M059J (cell line): ENCODE results near the gene CACNB1. TPM values are rescaled to one million over a fixed set of nuclear protein-coding genes. Genes with fewer than 3 reads are reported as not detected.
"Not testable (repeated sequence)": the region's sequence is repeated elsewhere in the genome, so short reads cannot be mapped to it uniquely, and the experiment has no call there.

ENCODE experiments used
- DNase-seq: peaks from one replicate; pipeline ENCODE4 v3.0.0-alpha.2; 2012; ENCODE audit warnings: low read depth
- total RNA-seq: library from RNA; depleted of rRNA; stranded (reverse); fragments of >200 nt; shearing (Covaris generic); gene quantifications from 2 replicates; pipeline ENCODE4 v1.2.3, GENCODE V29; 2014

Gene CACNB1
- total RNA-seq, 1 experiment from 2014 or later: 1.2 TPM

DNA sequence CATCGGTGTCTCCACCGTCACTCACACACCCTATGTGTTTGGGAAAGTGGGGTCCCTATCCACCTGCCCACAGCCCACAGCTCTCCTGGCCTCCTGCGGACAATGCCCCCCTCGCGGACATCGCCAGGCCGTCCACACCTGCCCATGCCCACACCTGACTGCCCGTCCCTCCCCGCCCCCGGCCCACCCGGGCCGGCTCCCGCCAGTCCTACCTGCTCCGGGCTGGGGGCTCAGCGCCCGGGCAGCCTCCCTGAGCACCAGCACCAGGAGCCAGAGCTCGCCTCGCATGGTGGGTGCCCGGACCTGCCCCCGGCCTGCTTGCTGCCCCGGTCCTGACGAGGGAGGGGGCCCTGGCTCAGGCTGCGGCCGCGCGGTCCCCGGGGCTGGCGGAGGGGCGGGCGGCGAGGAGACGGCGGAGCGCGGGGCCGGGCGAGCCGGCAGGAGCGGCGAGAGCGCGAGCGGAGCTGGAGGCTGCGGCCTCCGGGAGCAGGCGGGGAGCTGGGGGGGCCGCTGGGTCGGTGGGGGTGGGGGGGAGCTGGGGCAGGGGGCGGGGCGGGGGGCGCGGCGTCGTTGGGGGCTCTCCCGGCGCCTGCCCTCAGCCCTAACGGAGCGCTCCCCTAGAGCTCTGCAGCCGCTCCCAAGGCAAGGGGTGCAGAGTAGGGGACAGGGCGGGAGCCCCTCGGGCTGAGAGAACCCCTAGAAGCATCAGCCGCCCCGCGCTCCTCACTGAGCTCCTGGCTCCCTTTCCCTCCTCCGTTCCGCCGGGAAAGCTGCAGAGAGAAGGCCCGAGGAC is 46.1 kb downstream of the CACNB1 start, which contains the start of gene PLXDC1:
Gene PLXDC1 (minus strand): TSS at position 488 of the 793 bp plus-strand sequence. CDS start 200 bp downstream, at position 288.
- no peak for DNase-seq

DNA sequence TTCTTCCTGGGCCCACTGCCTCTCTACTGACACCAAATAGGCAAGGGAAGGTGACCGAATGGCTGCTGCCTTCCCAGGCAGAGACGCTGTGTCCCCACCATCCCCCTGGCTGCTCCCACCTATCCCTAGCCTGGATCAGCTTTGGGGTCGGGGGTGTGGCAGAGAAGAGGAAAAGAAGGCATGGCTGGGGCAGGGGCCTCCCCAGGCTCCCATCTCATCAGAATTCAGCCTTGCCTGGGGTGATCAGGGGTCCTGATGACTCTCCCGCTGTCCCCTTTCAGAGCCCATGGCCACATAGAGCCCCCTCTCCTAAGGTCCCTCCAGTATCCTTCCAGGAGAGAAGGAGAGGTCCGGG is 46.7 kb downstream of the CACNB1 start:
- no peak for DNase-seq

DNA sequence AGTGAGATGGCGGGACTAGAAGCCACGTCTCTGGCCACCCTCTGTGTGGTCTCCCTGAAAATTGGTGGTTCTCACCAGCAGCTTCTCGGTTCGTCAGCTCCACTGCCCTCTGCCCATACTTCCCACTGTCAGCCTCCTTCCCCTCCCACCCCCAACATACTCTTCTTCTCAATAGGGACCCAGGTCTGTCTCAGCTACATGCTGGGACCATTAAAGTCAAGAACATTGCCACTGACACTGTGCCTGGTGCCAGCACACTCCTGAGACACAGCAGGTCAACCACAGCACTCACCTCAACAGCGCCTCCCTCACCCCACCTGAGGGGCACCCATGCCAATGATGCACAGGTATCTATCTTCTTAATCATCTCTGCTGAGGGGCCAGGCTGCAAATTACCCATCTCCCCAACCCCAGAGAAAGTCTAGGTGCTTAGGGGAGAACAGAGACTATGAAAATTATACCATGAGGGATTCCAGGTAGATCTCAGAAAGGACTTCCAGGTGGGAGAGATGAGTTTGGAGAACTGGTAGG is 47.3 kb downstream of the CACNB1 start:
- DNase-seq: no peak

DNA sequence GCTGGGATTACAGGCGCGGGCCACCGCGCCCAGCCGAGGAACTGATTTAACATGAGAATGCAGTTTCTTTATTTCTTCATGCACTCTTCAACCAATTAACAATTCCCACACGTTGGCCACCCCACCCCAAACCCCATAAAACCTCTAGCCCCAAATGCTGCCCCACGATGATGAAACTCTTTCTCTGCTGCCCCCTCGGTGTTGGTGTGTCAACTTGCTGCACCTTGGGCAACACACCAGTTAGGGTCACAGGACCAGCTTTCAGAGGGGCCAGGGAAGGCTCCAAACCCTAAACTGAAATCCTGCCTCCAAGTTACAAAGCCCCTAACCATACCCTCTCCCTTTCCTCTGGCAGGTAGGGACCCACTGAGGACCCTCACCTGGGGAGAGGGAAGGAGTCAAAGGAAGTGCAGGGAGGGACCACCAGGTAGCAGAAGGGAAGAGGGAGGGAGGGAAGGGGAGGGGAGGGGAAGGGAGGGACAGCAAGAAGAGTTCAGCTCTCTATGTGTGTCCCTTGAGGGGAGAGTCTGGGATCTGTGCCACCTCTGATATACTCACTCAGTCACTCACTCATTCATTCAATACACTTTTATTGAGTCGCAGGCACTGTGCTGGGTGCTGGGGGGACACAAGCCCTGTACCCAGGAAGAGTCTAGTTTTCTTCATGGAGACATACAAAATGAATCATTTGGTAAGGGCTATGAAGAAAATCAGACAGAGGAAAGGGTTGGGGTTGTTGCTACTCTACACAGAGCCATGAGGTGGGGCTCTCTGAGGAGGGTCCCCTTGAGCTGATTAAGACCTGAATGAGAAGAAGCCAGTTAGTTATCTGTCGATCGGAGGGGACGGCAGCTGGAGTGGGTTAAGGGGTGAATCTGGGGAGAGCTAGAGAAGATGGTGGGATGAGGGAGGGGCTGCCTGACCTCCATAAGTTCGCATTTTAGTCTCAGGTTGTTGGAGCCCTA is 50.0 kb downstream of the CACNB1 start:
- no peak for DNase-seq

DNA sequence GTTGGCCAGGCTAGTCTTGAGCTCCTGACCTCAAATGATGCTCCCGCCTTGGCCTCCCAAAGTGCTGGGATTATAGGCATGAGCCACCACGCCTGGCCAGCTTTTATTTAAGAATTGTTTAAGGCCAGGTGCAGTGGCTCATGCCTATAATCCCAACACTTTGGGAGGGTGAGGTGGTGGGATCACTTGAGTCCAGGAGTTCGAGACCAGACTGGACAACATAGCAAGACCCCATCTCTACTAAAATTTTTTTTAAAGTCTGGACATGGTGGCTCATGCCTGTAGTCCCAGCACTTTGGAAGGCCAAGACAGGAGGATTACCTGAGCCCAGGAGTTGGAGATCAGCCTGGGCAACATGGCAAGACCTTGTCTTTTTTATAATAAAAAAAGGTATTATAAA is 51.2 kb downstream of the CACNB1 start:
- no peak for DNase-seq

DNA sequence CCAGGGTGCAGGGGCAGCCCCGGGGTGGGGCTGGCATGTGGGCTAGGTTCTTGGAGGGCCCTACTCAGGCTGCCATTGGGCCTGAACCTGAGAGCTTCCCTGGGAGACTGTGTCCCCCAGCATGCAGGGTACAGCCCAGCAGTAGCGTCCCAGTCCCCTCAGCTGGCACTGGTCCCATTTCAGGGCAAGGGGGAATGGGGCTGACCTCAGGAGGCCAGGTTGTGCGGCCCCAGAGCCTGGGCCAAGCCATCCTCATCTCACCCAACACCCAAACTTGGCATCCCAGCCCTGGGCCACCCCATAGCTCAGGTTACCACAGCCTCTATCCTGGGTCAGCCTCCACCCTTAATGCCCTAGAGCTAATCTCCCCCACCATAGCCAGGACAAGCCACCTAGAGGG is 52.3 kb downstream of the CACNB1 start:
- DNase-seq: no peak

DNA sequence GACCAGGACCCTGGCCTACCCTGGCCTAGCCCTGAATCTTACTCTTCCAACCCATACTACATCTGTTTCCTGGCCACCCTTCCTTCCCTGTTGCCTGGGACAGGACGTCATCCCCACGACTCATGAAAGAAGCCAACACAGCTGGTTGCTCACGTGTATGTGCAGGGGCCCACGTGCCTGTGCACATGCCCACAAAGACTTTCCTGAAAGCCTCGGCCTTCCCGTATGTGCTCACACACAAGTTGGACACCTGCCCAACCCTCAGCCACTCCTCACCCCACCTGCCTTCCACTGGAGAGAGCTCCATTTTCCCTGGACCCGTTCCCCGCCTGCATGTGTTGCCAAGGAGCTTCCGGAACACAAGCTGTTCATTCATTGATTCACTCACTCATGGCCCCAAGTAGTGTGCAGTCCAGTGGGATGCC is 53.0 kb downstream of the CACNB1 start:
- peak; percentile 89 for DNase-seq

DNA sequence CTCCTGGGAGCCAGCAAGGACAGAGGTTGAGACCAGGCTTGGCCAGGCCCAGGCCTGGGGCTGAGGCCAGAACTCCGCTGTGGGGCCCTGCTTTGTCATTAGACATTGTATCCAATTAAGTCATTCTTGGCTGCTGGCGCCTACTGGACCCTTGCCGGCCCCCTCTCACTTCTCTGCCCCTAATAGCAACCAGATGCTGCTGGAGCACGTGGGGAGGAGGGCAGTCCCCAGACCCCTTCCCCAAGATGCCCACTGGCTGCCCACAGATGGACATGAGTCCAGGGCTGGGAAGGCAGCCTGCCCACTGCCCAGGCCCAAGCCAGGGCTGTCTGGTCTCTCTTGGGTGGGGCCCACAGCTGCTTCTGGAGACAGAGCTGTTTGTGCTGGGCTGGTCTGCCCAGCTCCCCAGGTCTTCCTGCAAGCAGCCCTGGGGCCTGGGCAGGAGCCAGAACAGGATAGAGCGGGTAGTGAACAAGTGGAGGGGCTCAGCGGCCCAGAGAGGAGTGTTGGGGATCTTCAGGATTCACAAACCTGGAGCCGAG is 53.8 kb downstream of the CACNB1 start:
- DNase-seq: no peak

DNA sequence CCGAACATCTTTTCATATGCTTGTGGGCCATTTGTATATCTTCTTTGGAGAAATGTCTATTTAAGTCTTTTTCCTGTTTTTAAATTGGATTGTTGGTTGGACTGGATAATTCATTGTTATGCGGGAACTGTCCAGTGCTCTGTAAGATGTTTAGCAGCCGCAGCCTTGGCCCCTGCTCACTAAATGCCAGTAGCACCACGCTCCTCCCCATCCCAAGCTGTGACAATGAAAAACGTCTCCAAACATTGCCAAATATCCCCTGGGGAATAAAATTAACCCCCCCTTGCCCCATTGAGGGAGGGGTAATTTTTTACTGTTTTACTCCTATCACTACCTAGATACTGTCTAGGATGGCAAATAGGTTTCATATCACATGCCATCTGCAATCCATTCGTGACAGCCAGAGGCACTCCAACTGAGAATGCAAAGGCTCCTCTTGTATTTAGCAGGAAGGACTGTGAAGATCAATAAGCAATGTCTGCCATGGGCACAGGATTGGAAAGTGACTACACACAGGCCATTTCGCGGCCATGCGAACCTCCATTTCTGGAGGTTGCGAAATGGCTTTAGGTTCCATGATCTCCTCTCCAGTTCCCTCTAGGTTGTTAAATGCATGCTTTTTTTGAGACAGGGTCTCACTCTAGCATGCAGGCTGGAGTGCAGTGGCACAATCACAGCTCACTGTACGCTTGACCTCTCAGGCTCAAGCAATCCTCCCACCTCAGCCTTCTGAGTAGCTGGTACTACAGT is 55.4 kb downstream of the CACNB1 start:
- no peak for DNase-seq

DNA sequence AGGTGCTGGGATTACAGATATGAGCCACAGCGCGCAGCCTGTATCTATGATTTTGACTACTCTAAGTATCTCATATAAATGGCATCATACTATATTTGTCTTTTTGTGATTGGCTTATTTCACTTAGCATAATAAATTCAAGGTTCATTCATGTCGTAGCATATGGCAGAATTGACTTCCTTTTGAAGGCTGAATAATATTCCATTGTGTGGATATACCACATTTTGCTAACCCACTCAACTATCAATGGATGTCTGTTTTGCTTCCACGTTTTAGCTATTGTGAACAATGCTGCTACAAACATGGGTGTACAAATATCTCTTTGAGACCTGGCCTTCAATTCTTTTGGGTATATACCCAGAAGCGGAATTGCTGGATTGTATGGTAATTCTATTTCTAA is 56.2 kb downstream of the CACNB1 start:
- DNase-seq: no peak

DNA sequence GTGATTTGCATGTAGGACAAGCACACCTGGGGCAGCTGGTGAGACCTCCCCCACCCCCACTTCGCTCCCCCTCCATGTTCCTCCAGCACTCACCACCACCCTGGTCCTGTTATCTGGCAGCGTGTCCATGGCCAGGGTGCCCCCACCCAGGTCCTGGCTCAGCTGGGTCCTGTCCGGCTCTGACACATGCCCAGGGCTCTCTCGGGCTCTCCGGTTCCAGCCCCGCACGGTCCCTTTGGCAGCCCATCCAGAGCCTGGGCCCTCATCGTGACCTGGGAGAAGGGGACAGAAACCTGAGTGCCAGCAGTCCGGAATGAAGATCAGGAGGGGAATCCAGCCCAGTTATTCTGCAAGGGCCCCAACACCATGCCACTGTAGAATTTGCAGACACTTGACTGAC is 57.9 kb downstream of the CACNB1 start:
- DNase-seq: no peak

DNA sequence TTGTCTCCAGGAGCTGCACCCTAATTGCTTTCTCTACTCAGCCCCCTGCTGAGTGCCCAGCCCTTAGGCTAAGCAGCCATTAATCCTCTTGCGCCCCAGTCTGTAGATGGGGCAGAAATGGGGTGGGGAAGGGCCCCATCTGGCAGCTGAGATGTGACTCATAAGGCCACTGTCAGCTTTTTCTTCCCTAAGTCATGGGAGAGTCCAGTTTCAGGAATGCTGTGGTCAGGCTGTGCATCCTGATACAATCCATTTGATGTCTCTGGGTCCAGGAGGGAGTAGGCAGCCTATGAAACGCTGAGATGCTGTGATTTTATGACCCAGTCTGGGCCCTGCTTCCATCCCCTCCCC is 58.3 kb downstream of the CACNB1 start:
- peak; percentile 95 for DNase-seq

DNA sequence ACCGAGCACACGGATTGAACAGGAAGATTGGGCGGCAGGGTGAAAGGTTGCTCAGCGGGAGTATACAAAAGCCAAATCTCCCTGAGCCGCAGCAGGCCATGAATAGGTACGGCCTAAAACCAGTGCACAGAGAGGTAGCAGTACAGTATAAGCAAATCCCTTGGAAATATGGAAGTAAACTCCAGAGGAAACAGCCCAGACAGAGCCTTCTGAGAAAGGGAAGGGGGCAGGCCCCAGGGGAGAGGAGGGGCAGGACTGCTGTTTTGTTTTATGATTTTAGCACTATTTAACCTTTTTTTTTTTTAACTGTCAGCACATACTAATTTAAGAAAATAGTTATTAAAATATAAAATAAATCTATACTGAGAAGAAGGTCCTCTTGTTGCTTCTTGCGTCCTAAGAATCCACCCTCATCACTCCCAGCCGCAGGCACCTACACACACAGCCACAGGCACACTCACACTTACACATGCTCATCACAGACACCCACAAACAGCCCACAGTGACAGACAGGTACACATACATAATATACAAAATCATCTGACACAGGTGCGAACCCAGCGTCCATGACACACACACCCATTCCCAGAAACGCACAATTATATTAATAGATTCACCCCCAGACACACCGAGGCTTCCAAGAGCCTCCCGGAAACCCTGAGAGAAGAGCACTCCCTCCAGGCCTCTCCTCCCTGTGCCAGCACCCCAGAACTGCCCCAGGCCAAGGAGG is 58.9 kb downstream of the CACNB1 start:
- no peak for DNase-seq

DNA sequence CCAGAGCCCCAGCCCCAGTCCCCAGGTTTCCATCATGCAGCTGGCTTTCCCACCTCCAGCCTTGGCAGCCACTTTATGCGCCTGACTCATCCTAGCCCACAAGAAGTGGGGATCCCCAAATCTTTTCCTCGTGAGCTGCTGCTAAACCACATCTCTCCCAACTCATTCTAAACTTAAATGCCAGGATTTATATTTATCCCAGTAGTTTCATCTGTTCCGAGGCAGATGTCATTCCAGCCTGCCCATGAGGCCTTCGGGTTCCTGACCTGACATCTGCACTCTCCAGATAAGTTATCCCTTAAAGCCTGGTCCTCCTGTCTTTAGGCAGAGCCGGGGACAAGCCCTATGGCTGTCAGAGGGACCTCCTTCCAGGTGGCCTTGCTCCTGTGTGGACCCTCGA is 62.6 kb downstream of the CACNB1 start:
- DNase-seq: peak; percentile 76

DNA sequence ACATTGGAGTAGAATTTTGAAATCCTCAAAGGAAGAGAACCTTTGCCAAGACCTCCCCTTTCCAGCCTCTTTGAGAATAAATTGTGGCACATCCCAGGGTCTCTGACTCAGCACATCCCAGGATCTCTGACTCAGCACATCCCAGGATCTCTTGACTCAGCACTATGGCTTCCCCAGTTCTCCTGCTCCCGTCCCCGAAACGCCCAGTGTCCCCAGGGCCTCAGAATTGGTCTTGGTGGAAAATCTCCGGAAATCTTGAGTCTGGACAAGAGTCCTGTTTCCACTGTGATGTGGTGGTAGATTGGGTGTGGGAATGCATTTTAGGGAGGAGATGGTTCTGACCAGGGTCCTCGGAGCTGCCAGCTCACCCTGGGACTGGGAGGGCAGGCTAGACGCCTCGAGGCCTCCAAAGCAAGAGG is 65.3 kb downstream of the CACNB1 start:
- peak; percentile 88 for DNase-seq

DNA sequence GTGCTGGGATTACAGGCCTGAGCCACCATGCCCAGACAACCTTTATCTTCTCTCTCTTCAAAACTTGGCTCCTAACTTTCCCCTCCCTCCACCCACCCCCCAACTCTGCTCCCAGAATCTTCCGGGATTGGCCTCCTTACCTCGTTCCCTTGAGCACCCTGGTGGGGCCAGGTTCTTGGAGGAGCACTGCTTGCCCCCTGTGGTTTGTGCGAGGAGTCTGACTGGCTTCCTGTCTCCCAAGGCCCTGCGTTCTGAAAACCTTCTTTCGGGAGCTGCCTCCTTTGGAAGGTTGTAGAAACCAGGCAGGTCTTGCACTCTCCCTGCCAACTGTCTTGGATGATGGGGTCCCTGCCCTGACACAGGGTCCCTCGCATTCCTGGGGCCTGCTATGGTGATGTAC is 65.9 kb downstream of the CACNB1 start:
- DNase-seq: no peak

DNA sequence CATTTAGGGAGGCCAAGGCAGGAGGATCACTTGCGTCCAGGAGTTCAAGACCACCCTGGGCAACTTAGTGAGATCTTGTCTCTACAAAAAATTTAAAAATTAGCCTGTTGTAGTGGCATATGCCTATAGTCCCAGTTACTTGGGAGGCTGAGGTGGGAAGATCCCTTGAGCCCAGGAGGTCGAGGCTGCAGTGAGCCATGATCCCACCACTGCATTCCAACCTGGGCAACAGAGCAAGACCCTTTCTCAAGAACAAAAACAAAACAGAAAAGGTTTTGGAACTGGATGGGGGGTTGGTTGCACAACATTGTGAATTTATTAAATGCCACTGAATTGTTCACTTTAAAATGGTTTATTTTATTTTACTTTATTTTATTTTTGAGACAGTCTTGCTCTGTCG is 67.3 kb downstream of the CACNB1 start:
- DNase-seq: no peak

DNA sequence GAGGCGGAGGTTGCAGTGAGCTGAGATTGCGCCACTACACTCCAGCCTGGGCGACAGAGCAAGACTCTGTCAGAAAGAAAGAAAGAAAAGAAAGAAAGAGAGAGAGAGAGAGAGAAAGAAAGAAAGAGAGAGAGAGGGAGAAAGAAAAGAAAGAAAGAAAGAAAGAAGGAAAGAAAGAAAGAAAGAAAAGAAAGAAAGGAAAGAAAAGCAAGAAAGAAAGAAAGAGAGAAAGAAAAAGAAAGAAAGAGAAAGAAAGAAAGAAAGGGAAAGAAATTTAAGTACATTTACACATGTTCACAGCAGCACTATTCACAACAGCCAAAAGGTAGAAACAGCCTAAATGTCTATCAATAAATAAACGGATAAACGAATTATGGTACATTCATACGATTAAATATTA is 67.9 kb downstream of the CACNB1 start:
- DNase-seq: not testable (repeated sequence)

DNA sequence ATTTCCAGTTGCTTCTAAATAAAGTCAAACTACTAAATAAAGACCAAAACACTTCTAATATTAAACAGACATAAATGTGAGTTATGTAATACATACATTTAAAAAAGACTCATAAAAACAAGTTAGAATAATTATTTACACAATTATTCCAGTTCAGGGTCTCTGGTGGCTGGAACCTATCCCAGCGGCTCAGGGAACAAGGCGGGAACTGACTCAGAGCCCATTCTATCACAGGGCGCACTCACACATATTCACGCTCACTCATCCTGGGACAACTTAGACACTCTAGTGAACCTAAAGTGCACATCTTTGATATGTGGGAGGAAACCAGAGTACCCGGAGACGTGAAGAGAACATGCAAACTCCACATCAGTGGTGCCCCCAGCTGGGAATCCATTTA is 71.0 kb downstream of the CACNB1 start:
- DNase-seq: no peak

DNA sequence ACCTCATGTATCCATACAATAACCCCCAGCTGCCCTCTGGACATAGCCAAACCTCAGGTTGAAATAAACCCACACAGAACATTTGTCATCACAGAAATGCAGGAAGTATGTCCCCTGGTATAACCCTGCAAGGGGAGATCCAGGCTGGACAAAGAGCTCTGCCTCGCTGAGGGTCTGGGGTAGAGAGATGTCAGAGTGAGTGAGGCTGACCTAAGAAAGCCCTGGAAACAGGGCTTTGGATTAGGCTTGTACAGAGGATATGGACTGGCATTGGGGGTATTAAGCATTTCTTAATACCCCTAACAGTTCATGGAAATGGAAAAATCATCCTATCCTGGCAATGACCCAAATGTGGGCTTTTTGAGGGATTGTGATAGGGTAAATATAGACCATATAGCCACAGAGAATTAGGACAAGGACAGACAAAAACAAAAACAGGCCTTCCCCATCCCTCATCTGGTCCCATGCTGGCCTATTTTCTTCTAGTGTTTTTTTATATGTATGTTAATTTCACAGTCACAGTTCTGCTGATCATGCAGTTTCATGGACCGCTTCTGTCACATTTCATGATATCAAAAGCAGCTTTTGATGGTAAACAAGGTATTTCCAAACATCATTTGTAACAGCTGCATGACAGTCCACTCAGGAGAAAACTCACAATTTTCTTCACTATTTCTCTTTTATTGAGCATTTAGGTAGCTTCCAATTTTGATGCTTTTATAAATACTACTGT is 72.2 kb downstream of the CACNB1 start:
- DNase-seq: no peak
